SK-N-SH (cell line): ENCODE measurements around the gene SMCO4.

Source experiments
- CTCF ChIP-seq: fragments of 200-600 bp; sonication (generic); IDR thresholded peaks from 2 replicates; pipeline ENCODE4 v1.6.1; 2017; ENCODE audit warnings: antibody characterized with exemption, mild to moderate bottlenecking, moderate library complexity
- EZH2phosphoT487 ChIP-seq: fragments of 200-600 bp; sonication (generic); IDR thresholded peaks from 2 replicates; pipeline ENCODE4 v1.6.1; 2017; ENCODE audit warnings: low read depth, mixed run types, mild to moderate bottlenecking, antibody characterized with exemption, moderate library complexity, borderline replicate concordance
- JUND ChIP-seq: IDR thresholded peaks from 2 replicates; pipeline ENCODE4 v1.4.0; 2012
- RCOR1 ChIP-seq: fragments of 150-350 bp; IDR thresholded peaks from 2 replicates; pipeline ENCODE4 v1.6.1; 2017; ENCODE audit warnings: antibody characterized with exemption, low read length
- TEAD4 ChIP-seq: IDR thresholded peaks from 2 replicates; pipeline ENCODE4 v1.4.0; 2012; ENCODE audit warnings: mild to moderate bottlenecking, borderline replicate concordance; ENCODE audit not compliant: insufficient read depth

- TF ChIP-seq CTCF (no peak), TEAD4 (no peak), EZH2phosphoT487 (no peak), RCOR1 (no peak), JUND (no peak)
These were observed 53.4 kb downstream of the SMCO4 start for GRCh38 chr11:93489841-93490240.
